ENCODE results near the gene MDP1.

Gene MDP1

GRCh38 chr14:24215495-24216344, at the start of gene MDP1:
Gene MDP1 (minus strand): TSS chr14:24216066. CDS start chr14:24215955, 111 bp downstream.
- no peaks in the 10 kb centered on the region for H3K9me3 ChIP-seq
- H3K9ac ChIP-seq = peak within 1 kb of the TSS; percentile 89
- H4K20me1 ChIP-seq = peaks cover 13% of the 10 kb centered on the region; the same call in 1 of the 2 replicates
- no peaks in the 10 kb centered on the region for H3K27me3 ChIP-seq
- H3K4me1 ChIP-seq = peaks cover 42% of the 10 kb centered on the region
- peaks cover 28% of the 10 kb centered on the region for H3K36me3 ChIP-seq
- H3K27ac ChIP-seq = peak within 1 kb of the TSS; percentile 77
- H3K4me3 ChIP-seq = peak within 1 kb of the TSS; percentile 77
- peak; percentile 94 for TF ChIP-seq Cebpa-rat (IDR thresholded peaks at IDR 0.05)
- peak within 1 kb of the TSS; percentile 85 for H3K4me2 ChIP-seq

GRCh38 chr14:24264298-24264697, 48.4 kb upstream of the MDP1 start:
- Histone ChIP-seq H3K36me3 (peaks cover 35% of the 10 kb centered on the region), H3K27ac (no peak overlapping the region), H3K9me3 (no peaks in the 10 kb centered on the region), H4K20me1 (no peaks in the 10 kb centered on the region), H3K4me1 (peaks cover 7% of the 10 kb centered on the region; the same call in 1 of the 2 replicates), H3K9ac (no peak overlapping the region), H3K4me3 (no peak overlapping the region), H3K4me2 (no peak overlapping the region), H3K27me3 (no peaks in the 10 kb centered on the region)
- no peak for TF ChIP-seq Cebpa-rat (IDR thresholded peaks at IDR 0.05)

- Histone ChIP-seq H3K4me2 (no peak overlapping the region), H4K20me1 (no peaks in the 10 kb centered on the region), H3K4me3 (no peak overlapping the region), H3K9ac (no peak overlapping the region), H3K36me3 (peaks cover 32% of the 10 kb centered on the region), H3K27ac (no peak overlapping the region), H3K27me3 (no peaks in the 10 kb centered on the region), H3K9me3 (no peaks in the 10 kb centered on the region), H3K4me1 (peaks cover 7% of the 10 kb centered on the region; the same call in 1 of the 2 replicates)
- TF ChIP-seq Cebpa-rat (IDR thresholded peaks at IDR 0.05) = no peak
Measured at GRCh38 chr14:24263848-24264247, 48.0 kb upstream of the MDP1 start.

- peaks cover 7% of the 10 kb centered on the region; the same call in 1 of the 2 replicates for H3K4me1 ChIP-seq
- no peak within 1 kb of the TSS for H3K27ac ChIP-seq
- no peaks in the 10 kb centered on the region for H3K27me3 ChIP-seq
- no peak within 1 kb of the TSS for H3K4me3 ChIP-seq
- H3K9me3 ChIP-seq = no peaks in the 10 kb centered on the region
- no peak within 1 kb of the TSS for H3K4me2 ChIP-seq
- TF ChIP-seq Cebpa-rat (IDR thresholded peaks at IDR 0.05) = no peak
- no peak within 1 kb of the TSS for H3K9ac ChIP-seq
- H3K36me3 ChIP-seq = peaks cover 32% of the 10 kb centered on the region
- no peaks in the 10 kb centered on the region for H4K20me1 ChIP-seq
Measured at GRCh38 chr14:24262821-24263733, 47.2 kb upstream of the MDP1 start, which contains the start of gene TGM1. Gene TGM1 (minus strand): TSS chr14:24263177. CDS start chr14:24262352, 825 bp downstream.

DNA sequence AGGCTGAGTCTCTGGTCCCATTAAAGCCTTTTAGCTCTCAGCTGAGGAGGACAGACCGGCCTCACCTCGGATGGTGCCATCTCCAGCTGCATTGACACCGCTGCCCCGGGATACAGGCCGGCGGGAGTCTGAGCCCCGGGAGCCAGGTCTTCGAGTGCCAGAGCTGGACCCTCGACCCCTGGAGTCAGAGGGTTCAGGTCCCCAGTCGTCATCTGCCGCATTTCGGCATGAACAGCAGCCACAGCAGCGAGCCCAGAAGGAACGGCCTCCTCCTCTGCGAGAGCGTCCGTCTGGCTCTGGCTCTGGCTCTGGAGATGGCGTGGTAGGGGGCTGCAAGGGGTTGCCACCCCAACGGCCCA, 46.1 kb upstream of the MDP1 start:
- H4K20me1 ChIP-seq = no peaks in the 10 kb centered on the region
- H3K4me2 ChIP-seq = no peak overlapping the region
- peaks cover 22% of the 10 kb centered on the region for H3K36me3 ChIP-seq
- H3K9ac ChIP-seq = no peak overlapping the region
- H3K4me1 ChIP-seq = peaks cover 6% of the 10 kb centered on the region; the same call in 1 of the 2 replicates
- no peaks in the 10 kb centered on the region for H3K9me3 ChIP-seq
- H3K27ac ChIP-seq = no peak overlapping the region
- TF ChIP-seq Cebpa-rat (IDR thresholded peaks at IDR 0.05) = no peak
- no peaks in the 10 kb centered on the region for H3K27me3 ChIP-seq
- no peak overlapping the region for H3K4me3 ChIP-seq

DNA sequence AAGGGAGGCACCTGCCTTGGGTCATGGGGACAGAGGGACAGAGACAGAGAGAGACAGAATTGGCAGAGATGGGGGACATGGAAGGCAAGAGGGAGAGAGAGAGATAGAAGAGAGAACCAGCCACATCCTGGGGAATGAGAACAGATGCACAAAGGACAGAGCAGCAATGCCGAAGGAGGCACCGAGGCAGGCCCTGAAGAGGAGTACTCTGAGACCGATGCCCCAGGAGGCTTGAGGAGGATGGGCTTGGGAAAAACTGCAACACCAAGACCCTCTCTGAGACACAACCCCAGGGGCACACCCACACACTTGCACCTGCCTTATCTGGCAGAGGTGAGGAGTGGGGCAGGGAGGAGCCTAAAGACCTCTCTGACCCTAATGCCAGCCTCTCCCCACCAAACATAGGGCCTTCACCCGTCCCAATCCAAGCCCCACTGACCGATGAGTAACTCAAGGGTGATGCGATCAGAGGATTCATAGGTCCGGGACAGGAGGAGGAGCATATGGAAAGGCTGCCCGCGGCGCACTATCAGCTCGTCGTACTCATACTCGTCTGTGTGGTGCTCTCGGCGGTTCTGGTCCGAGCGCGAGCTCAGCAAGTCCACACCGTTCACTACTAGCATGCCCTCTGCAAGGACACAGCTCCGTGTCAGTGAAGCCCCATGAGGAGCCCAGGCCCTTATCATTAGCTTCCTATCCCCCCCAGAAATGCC, 45.5 kb upstream of the MDP1 start:
- H3K36me3 ChIP-seq = peaks cover 17% of the 10 kb centered on the region
- H3K9ac ChIP-seq = no peak overlapping the region
- H3K4me2 ChIP-seq = no peak overlapping the region
- no peaks in the 10 kb centered on the region for H3K27me3 ChIP-seq
- H3K9me3 ChIP-seq = no peaks in the 10 kb centered on the region
- TF ChIP-seq Cebpa-rat (IDR thresholded peaks at IDR 0.05) = no peak
- no peak overlapping the region for H3K4me3 ChIP-seq
- H3K4me1 ChIP-seq = peaks cover under 1% of the 10 kb centered on the region; the same call in 1 of the 2 replicates
- no peak overlapping the region for H3K27ac ChIP-seq
- no peaks in the 10 kb centered on the region for H4K20me1 ChIP-seq

DNA sequence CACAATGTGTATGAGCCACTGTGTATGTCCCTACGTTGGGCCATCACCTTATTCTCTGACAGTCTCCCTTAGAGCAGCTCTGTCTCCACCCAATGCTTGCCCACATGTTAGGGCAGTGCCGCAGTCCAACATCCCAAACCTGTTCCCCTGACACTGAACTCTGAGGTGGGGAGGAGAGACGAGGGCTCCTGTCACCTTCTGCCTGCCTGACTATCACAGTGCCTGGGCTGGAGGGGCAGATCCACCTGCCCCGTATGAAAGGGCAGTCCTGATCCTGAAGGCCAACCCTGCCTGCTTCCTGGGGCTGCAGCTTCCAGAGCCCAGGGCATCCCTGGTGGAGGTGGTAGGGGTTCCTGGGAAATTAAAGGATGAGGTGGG, 44.9 kb upstream of the MDP1 start:
- Histone ChIP-seq H3K9ac (no peak overlapping the region), H3K27me3 (no peaks in the 10 kb centered on the region), H3K36me3 (peaks cover 11% of the 10 kb centered on the region), H3K9me3 (no peaks in the 10 kb centered on the region), H3K4me2 (no peak overlapping the region), H3K27ac (no peak overlapping the region), H4K20me1 (no peaks in the 10 kb centered on the region), H3K4me1 (no peaks in the 10 kb centered on the region), H3K4me3 (no peak overlapping the region)
- no peak for TF ChIP-seq Cebpa-rat (IDR thresholded peaks at IDR 0.05)

DNA sequence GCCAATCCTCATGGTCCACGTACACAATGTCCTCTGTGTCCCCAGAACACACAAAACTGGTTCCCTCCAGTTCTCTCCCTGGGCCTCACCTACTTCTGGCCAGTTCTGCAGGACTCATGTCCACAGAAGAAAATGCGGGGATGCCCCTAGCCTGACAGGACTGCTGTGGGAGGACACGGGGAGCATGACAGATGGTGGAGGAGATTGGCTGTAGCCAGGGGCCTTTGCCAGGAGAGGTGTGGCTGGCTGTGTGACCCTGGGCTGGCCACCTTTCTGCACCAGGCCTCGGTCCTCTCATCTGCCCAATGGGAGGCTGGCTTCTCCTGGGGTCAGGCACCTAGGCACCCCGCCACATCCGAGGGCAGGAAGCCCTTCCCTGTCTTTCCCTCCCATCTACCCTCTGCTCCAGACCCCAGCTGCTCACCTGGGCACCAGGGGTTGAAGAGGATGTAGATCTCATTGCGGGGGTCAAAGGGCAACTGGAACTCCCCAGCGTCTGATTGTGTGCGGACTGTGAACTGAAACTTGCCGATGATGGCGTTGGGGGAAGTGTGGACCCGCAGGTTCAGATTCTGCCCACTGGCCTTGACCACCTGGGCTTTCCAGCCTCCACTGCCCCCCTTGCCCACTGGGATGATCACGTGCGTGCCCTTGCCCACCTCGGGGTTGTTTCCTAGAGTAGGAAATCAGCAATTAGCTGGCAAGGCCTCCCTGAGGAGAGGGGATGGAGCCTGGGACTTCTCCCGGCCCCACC, 44.3 kb upstream of the MDP1 start:
- no peak overlapping the region for H3K9ac ChIP-seq
- no peak overlapping the region for H3K27ac ChIP-seq
- H3K27me3 ChIP-seq = no peaks in the 10 kb centered on the region
- no peaks in the 10 kb centered on the region for H3K4me1 ChIP-seq
- no peaks in the 10 kb centered on the region for H3K9me3 ChIP-seq
- TF ChIP-seq Cebpa-rat (IDR thresholded peaks at IDR 0.05) = no peak
- H3K4me2 ChIP-seq = no peak overlapping the region
- peaks cover 5% of the 10 kb centered on the region for H3K36me3 ChIP-seq
- H4K20me1 ChIP-seq = no peaks in the 10 kb centered on the region
- H3K4me3 ChIP-seq = no peak overlapping the region
